IPS-18c (cell line): ENCODE data around the gene RUBCN.
"Not testable (repeated sequence)": the region's sequence is repeated elsewhere in the genome, so short reads cannot be mapped to it uniquely, and the experiment has no call there.

Experiments used
- H3K4me3 ChIP-seq: 2 replicates; pipeline ENCODE4 v1.7.0; 2013; ENCODE audit warnings: low read depth, mild to moderate bottlenecking, low read length, moderate library complexity; ENCODE audit not compliant: insufficient read depth
- H3K9me3 ChIP-seq: one replicate; pipeline ENCODE4 v1.6.1; 2013; ENCODE audit warnings: mild to moderate bottlenecking, low read length, moderate library complexity; ENCODE audit not compliant: control insufficient read depth, insufficient read depth

Gene RUBCN

GRCh38 chr3:197654090-197654997 lies 82.4 kb downstream of the RUBCN start:
- not testable (repeated sequence) for H3K9me3 ChIP-seq
- peak overlapping the region; percentile 20; the same call in 1 of the 2 replicates for H3K4me3 ChIP-seq

GRCh38 chr3:197652860-197653259 lies 83.8 kb downstream of the RUBCN start:
- not testable (repeated sequence) for H3K4me3 ChIP-seq

GRCh38 chr3:197647649-197648048 lies 89.1 kb downstream of the RUBCN start:
- H3K4me3 ChIP-seq, H3K9me3 ChIP-seq: not testable (repeated sequence)

More at GRCh38 chr3:197652860-197653259, 83.8 kb downstream of the RUBCN start:
- H3K9me3 ChIP-seq, result not testable (repeated sequence)

- H3K9me3 ChIP-seq, H3K4me3 ChIP-seq: not testable (repeated sequence)
Measured at GRCh38 chr3:197647191-197647590, 89.5 kb downstream of the RUBCN start.

- H3K9me3 ChIP-seq, H3K4me3 ChIP-seq: not testable (repeated sequence)
Measured at GRCh38 chr3:197646294-197646693, 90.4 kb downstream of the RUBCN start.

- not testable (repeated sequence) for H3K9me3 ChIP-seq, H3K4me3 ChIP-seq
Measured at GRCh38 chr3:197637556-197637955, 99.1 kb downstream of the RUBCN start.

GRCh38 chr3:197631989-197632388 lies 104.7 kb downstream of the RUBCN start:
- H3K9me3 ChIP-seq, H3K4me3 ChIP-seq: not testable (repeated sequence)

GRCh38 chr3:197630766-197631165 lies 105.9 kb downstream of the RUBCN start:
- H3K9me3 ChIP-seq, H3K4me3 ChIP-seq: not testable (repeated sequence)

- H3K9me3 ChIP-seq, H3K4me3 ChIP-seq: not testable (repeated sequence)
Measured at GRCh38 chr3:197629286-197629685, 107.4 kb downstream of the RUBCN start.

GRCh38 chr3:197627772-197628523 lies 108.8 kb downstream of the RUBCN start:
- H3K4me3 ChIP-seq, result peak overlapping the region; percentile 47; the same call in 1 of the 2 replicates
- not testable (repeated sequence) for H3K9me3 ChIP-seq

GRCh38 chr3:197627158-197627771 lies 109.4 kb downstream of the RUBCN start:
- H3K9me3 ChIP-seq, result not testable (repeated sequence)
- peak overlapping the region; percentile 47; the same call in 1 of the 2 replicates for H3K4me3 ChIP-seq

- not testable (repeated sequence) for H3K9me3 ChIP-seq
- H3K4me3 ChIP-seq, result peak overlapping the region; percentile 34; the same call in 1 of the 2 replicates
Measured at GRCh38 chr3:197626404-197627157, 110.1 kb downstream of the RUBCN start.

GRCh38 chr3:197621478-197621877 lies 115.2 kb downstream of the RUBCN start:
- not testable (repeated sequence) for H3K9me3 ChIP-seq, H3K4me3 ChIP-seq
